Mucosa of rectum (tissue), 2 donors: ENCODE results near the gene NDUFAF8.

Source experiments
- H3K27ac ChIP-seq, 2 donors: one replicate each; pipeline ENCODE4 v1.7.0; 2013; ENCODE audit warnings: inconsistent platforms in 2 of 2, low read depth in 2 of 2, low read length in 2 of 2
- H3K27me3 ChIP-seq, 2 donors: one replicate each; pipeline ENCODE4 v1.7.0; 2013; ENCODE audit warnings: low read length in 2 of 2; ENCODE audit not compliant: control insufficient read depth in 2 of 2, insufficient read depth in 2 of 2
- H3K36me3 ChIP-seq, 2 donors: one replicate each; pipeline ENCODE4 v1.7.0; 2013; ENCODE audit warnings: low read length in 2 of 2; ENCODE audit not compliant: control insufficient read depth in 2 of 2, insufficient read depth in 2 of 2
- H3K4me1 ChIP-seq, 2 donors: one replicate each; pipeline ENCODE4 v1.7.0; 2013; ENCODE audit warnings: low read length in 2 of 2, mild to moderate bottlenecking in 1 of 2; ENCODE audit not compliant: control insufficient read depth in 2 of 2, insufficient read depth in 2 of 2
- H3K4me3 ChIP-seq, 2 donors: one replicate each; pipeline ENCODE4 v1.7.0; 2013; ENCODE audit warnings: low read length in 2 of 2
- H3K9ac ChIP-seq, 2 donors: one replicate each; pipeline ENCODE4 v1.7.0; 2013; ENCODE audit warnings: low read length in 2 of 2, low read depth in 1 of 2, mild to moderate bottlenecking in 1 of 2
- H3K9me3 ChIP-seq, 2 donors: one replicate each; pipeline ENCODE4 v1.7.0; 2013; ENCODE audit warnings: low read length in 2 of 2; ENCODE audit not compliant: control insufficient read depth in 2 of 2
- donor health status: healthy.
- donor health status: Normal muscosa, but diverticular disease.

The NDUFAF8 gene

GRCh38 chr17:81194941-81195901 lies 43.9 kb upstream of the NDUFAF8 start:
- Histone ChIP-seq H3K4me1 (no peaks in the 10 kb centered on the region), H3K36me3 (peaks cover 0 to 1% of the 10 kb centered on the region in 2 donors), H3K27me3 (no peaks in the 10 kb centered on the region), H3K9ac (no peak overlapping the region), H3K9me3 (no peaks in the 10 kb centered on the region), H3K4me3 (no peak overlapping the region), H3K27ac (no peak overlapping the region)

DNA sequence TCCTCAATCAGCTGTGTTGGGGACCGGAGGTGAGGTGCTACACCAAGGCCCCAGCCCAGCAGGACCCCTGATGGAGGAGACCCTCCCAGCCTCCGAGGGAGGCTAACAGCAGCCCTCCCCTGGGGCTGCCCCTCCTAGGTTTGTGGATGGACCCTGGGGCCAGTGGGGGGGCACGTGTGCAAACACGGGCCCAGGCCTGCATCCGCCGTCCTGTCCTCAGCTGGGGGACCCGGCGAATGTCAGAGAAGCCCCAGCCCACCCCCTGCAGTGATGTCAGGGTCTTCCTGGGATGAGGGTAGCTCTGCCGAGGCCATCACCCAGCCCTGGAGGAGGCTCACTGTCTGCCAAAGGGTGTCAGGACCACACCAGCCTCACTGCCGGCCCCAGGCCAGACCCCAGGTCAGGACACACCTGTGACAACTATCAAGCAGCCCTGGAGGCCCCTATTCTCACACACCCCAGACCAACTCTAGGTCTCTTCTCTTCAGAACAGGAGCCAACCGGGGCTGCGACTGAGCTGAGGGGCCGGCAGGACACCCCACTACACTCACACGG lies 43.1 kb upstream of the NDUFAF8 start:
- no peaks in the 10 kb centered on the region for H3K9me3 ChIP-seq
- peaks cover 0 to 2% of the 10 kb centered on the region in 2 donors for H3K4me1 ChIP-seq
- no peak overlapping the region for H3K27ac ChIP-seq
- H3K27me3 ChIP-seq, result no peaks in the 10 kb centered on the region
- H3K9ac ChIP-seq, result no peak overlapping the region
- H3K4me3 ChIP-seq, result no peak overlapping the region
- H3K36me3 ChIP-seq, result peaks cover 0 to 1% of the 10 kb centered on the region in 2 donors

GRCh38 chr17:81196505-81197408 lies 42.4 kb upstream of the NDUFAF8 start:
- H3K4me3 ChIP-seq, result no peak overlapping the region
- H3K4me1 ChIP-seq, result peaks cover 0 to 2% of the 10 kb centered on the region in 2 donors

DNA sequence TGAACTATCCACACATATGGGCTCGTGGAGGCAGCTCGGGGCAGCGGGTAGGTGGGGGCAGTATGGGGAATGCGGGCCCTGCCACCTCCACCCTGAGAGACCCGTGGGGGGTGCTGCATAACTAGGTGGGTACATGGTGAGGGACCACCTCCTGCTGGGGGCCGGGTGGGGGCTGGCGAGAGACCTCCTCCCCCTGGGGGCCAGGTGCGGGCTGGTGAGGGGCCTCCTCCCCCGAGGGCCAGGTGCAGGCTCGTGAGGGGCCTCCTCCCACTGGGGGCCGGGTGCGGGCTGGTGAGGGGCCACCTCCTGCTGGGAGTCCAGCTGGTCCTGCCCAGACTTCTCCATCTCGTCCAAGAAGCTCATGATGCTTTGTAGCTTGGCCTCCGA lies 41.7 kb upstream of the NDUFAF8 start:
- Histone ChIP-seq H3K27ac (no peak overlapping the region), H3K4me1 (peaks cover 0 to 2% of the 10 kb centered on the region in 2 donors), H3K9ac (no peak overlapping the region), H3K4me3 (no peak overlapping the region), H3K36me3 (peaks cover 0 to 1% of the 10 kb centered on the region in 2 donors), H3K27me3 (no peaks in the 10 kb centered on the region), H3K9me3 (no peaks in the 10 kb centered on the region)

More at GRCh38 chr17:81196505-81197408, 42.4 kb upstream of the NDUFAF8 start:
- H3K27me3 ChIP-seq, result no peaks in the 10 kb centered on the region
- peaks cover 0 to 1% of the 10 kb centered on the region in 2 donors for H3K36me3 ChIP-seq
- no peak overlapping the region for H3K9ac ChIP-seq
- no peaks in the 10 kb centered on the region for H3K9me3 ChIP-seq
- no peak overlapping the region for H3K27ac ChIP-seq

DNA sequence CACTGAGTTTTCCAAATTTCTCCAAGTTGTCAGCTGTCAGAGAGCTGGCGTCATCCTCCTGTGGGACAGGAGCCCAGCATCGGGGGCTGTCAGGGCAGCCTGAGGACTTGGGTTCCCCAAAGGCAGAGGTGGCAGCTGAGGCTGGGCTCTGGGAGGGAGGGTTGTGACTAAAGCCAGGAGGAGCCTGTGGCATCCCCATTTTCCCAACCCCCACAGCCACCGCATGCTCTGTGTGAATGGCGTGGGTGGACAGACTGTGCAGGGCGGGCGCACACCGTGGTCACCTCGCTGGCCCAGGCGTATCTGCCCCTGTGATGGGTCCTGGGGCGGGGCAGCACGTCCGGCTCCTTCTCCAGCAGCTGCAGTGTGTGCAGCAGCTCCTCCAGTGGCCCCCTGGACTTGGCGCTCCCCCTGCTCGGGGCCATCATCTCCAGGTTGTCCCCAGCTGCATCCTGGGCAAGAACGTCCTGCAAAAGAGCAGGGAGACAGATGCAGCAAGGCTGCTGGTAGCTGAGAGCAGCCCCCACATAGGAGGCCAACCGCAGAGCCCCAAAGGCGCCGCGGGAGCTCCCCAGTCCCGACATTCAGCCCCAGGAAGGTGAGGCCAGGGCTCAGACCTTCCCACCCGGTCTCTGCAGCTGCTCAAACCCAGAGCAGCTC lies 41.2 kb upstream of the NDUFAF8 start:
- Histone ChIP-seq H3K4me3 (no peak overlapping the region), H3K36me3 (peaks cover 0 to 1% of the 10 kb centered on the region in 2 donors)

DNA sequence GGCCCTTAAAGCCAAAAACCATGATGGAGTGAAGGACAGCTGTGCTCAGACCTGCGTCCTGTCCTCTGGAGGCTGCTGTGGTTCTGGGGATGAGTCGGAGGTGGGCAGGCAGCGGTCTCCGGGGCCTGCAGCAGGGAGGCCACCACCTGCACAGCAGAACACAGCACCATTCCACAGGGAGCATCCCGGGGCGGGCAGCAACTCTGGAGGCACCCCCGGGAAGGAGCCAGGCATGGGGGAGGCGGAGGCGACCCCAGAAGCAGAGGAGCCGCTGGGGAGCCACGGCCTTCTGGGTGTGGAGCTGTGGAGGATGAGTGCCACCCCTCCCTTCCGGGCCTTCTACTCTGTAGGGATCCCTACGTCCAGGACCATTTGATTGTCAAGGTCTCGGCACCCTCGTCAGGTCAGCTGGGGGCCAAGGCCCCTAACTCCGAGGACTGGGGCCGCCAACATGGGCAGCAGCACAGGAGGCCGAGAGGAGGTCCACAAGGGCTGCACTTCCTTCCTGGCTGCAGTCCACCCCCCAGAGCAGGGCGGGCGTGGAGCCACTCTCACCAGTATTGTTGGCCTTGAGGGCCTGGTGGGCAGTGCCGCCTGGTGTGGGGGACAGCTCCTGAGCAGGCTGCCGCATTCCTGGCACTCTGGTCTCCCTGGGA lies 40.2 kb upstream of the NDUFAF8 start:
- peaks cover 0 to 3% of the 10 kb centered on the region in 2 donors for H3K36me3 ChIP-seq
- no peak overlapping the region for H3K9ac ChIP-seq
- H3K9me3 ChIP-seq, result no peaks in the 10 kb centered on the region
- H3K4me1 ChIP-seq, result peaks cover 0 to 2% of the 10 kb centered on the region in 2 donors
- no peak overlapping the region for H3K27ac ChIP-seq
- no peak overlapping the region for H3K4me3 ChIP-seq
- H3K27me3 ChIP-seq, result no peaks in the 10 kb centered on the region

More for the DNA sequence above, 41.2 kb upstream of the NDUFAF8 start:
- H3K4me1 ChIP-seq, result peaks cover 0 to 2% of the 10 kb centered on the region in 2 donors
- H3K27me3 ChIP-seq, result no peaks in the 10 kb centered on the region
- no peak overlapping the region for H3K9ac ChIP-seq
- no peaks in the 10 kb centered on the region for H3K9me3 ChIP-seq
- H3K27ac ChIP-seq, result no peak overlapping the region

GRCh38 chr17:81199482-81199830 lies 39.7 kb upstream of the NDUFAF8 start:
- Histone ChIP-seq H3K27me3 (no peaks in the 10 kb centered on the region), H3K4me3 (no peak overlapping the region), H3K9me3 (no peaks in the 10 kb centered on the region), H3K27ac (no peak overlapping the region), H3K4me1 (peaks cover 0 to 2% of the 10 kb centered on the region in 2 donors), H3K9ac (no peak overlapping the region), H3K36me3 (peaks cover 0 to 3% of the 10 kb centered on the region in 2 donors)

GRCh38 chr17:81200201-81200600 lies 38.9 kb upstream of the NDUFAF8 start:
- Histone ChIP-seq H3K36me3 (peaks cover 0 to 3% of the 10 kb centered on the region in 2 donors), H3K9ac (no peak overlapping the region), H3K27ac (no peak overlapping the region), H3K9me3 (no peaks in the 10 kb centered on the region), H3K27me3 (no peaks in the 10 kb centered on the region), H3K4me3 (no peak overlapping the region), H3K4me1 (peaks cover 0 to 2% of the 10 kb centered on the region in 2 donors)
